NB4 (cell line): ENCODE results near the gene UTS2R.

Source experiments
- CTCF ChIP-seq: IDR thresholded peaks from one replicate; pipeline ENCODE4 v1.5.1; 2012; ENCODE audit warnings: low read depth, low read length
- MAX ChIP-seq: IDR thresholded peaks from 2 replicates; pipeline ENCODE4 v1.6.1; 2011; ENCODE audit warnings: low read depth, low read length

- TF ChIP-seq CTCF: no peak
- TF ChIP-seq MAX: no peak
Observed at GRCh38 chr17:82324566-82325285, 46.8 kb upstream of the UTS2R start.
